ENCODE results near the gene CCDC86.
A peak's percentile ranks its signal among the peaks of the same experiment; 100 is the strongest.

CCDC86 gene

DNA sequence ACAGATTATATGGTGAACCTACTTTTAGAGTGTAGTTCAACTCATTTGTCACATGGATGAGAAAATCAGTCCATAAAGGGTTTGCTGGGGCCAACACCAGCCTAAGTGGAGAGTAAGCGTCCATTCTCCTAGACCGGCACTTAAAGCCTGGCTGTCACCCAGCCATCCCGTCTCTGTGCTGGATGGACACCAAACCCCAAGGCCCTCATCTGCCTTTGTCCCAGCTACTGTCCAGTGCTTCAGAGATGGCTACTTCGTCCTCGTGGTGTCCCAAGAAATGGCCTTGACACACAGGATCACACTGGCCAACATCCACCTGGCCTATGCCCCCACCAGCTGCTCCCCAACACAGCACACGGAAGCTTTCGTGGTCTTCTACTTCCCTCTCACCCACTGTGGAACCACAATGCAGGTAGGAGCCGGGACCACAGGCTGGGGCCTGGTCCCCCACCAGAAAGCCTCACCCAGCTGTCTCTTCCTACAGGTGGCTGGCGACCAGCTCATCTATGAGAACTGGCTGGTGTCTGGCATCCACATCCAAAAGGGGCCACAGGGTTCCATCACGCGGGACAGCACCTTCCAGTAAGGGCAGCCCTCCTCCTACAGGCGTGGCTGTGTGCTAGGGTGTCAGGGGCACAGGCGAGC is 28.9 kb downstream of the CCDC86 start:
- no peak for DNase-seq

DNA sequence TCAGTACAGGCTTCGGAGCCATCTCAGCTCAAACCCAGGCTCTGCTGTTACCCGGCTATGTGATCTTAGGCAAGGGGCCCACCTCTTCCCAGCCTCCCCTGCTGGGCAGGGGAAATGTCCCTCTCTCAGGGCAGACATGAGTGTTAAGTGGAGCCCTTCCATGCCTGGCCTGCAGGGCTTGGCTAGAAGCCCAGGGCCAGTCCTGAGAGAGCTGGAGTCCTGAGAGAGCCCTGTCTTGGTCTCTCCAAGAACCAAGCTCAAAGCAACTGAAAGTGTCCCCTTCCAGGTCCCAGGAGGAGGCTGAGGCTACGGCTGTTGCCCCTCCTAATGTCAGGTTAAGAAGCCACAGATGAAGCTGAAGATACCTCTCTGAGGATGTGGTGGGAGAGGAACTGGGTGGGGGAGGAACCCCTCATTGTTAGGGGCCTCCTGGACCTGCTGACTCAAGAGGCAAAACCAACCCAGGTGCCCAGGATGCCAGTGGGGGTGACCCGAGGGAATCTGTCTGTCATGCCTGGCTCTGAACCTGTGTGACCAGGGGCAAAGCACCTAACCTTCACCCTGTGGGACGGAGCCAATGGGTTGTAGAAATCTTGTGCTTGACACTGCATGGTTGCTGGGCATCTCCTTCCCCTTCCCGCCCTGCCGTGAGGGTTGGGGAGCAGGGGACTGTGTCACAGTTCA is 29.6 kb downstream of the CCDC86 start:
- no peak for DNase-seq

- peak; percentile 76 for DNase-seq
Measured at GRCh38 chr11:60872124-60872960, 30.4 kb downstream of the CCDC86 start.

DNA sequence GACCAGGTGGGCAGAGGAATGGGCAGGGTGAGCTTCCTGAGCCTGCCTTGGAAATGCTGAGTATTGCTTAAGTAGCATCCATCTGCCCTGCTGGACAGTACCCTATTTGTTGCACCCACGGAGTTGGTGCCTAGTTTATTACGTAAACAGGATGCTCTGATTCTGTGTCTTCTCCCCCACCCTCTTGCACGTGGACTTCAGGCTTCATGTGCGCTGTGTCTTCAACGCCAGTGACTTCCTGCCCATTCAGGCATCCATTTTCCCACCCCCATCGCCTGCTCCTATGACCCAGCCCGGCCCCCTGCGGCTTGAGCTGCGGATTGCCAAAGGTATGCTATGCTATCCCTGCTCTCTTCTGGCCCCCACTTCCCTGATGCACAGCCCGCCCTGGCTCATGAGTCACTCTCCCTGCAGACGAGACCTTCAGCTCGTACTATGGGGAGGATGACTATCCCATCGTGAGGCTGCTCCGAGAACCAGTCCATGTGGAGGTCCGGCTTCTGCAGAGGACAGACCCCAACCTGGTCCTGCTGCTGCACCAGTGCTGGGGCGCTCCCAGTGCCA is 31.1 kb downstream of the CCDC86 start:
- no peak for DNase-seq

- DNase-seq: no peak
Measured at GRCh38 chr11:60873533-60873932, 31.6 kb downstream of the CCDC86 start.

- no peak for DNase-seq
Measured at GRCh38 chr11:60874421-60875365, 32.8 kb downstream of the CCDC86 start.

GRCh38 chr11:60875366-60876167 is 33.7 kb downstream of the CCDC86 start:
- no peak for DNase-seq

DNA sequence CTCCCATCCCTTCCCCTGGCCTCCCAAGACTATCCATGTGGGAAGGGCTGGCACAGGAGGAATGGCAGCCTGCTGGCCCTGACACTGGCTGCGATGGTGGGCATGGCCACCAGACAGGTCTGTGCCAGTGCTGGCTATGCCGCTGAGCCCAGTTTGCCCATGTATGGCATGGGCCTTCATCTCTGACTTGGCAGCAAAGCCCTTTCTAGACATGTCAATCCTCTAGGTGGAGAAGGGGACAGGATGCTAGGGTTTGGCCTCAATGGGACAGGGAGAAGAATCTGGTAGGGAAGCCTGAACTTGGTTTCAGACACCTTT is 34.2 kb downstream of the CCDC86 start:
- no peak for DNase-seq

DNA sequence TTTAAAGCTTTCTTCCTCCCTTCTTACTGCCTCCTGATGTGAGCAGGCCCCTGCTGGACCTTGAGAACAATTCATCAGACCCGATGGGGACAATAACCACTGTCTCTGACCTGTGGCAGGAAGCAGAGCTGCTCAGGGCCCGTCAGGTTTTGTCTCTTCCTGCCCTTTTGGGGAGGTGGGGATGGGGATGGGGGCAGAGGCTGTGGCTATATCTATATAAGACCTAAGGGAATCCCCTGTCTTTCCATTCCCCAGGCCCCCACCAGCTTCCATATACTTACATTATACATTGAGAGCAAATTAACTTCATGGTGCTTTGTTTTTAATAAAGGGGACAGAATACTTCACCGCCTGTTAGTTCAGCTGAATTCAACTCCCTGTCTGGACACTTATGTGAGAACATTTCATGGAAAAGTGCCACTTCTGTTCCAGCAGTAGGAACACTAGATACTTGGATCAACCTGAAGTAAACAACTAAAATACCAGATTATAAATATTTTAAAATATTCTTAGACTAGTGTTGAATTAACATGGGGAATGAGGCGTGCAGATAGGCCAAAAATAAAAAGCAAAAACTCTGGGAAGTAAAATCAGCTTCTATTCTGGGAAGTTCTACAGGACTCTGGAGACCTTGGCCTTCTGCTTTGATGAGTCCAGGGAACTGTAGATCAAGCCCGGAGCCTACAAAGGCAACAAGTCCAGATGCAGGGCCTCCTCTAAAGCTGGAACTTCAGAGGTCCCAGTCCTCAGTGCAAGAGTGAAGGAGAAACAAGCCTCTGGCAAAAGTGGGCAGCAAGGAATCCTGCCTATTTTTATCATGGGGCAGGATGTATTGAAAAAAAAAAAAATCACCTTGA is 36.6 kb downstream of the CCDC86 start:
- no peak for DNase-seq

DNA sequence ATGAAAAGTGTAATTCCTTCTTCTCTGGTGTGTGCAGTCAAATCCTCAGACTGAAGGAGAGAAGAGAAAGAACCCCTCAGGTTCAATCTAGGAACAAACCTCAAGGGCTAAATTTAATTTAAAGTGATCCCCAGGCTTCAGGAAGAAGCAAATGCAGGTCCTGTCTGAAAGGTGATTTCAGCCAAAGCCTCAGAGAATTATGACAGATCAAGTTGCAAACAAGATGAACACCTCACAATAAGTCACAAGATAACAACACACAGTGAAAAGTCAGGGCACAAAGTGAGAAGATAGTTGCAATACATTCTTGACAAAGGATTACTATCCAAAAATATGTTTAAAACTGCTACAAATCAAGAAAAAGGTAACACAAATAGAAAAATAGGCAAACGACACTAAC is 37.2 kb downstream of the CCDC86 start:
- no peak for DNase-seq

DNA sequence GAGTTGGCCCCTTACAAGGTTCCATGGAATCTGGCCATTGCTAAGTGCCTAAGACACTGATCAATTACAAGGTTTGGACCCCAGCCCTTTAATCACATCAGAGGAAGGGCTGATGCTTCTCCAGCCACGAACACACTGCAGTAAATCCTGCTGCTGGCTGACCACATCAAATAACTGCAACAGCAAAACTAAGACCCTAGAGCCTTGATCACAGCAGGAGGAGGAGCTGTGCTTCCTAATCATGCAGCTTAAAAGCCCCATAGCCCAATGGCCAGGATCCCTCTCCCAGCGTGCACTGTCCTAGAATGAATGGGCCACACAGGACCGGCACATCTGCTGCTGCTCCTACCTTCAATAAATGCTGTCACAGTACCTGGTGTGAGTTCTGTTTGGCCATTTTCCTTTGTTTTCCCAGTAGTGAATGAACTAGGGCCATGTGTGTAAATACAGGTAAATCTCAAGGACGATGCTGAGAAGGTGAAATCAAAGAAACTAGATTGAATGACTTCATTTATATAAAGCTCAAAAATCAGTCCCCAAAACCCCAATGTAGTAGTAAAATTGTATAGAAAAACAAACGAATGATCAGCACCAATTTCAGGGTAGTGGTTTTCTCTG is 38.2 kb downstream of the CCDC86 start:
- DNase-seq: no peak

DNA sequence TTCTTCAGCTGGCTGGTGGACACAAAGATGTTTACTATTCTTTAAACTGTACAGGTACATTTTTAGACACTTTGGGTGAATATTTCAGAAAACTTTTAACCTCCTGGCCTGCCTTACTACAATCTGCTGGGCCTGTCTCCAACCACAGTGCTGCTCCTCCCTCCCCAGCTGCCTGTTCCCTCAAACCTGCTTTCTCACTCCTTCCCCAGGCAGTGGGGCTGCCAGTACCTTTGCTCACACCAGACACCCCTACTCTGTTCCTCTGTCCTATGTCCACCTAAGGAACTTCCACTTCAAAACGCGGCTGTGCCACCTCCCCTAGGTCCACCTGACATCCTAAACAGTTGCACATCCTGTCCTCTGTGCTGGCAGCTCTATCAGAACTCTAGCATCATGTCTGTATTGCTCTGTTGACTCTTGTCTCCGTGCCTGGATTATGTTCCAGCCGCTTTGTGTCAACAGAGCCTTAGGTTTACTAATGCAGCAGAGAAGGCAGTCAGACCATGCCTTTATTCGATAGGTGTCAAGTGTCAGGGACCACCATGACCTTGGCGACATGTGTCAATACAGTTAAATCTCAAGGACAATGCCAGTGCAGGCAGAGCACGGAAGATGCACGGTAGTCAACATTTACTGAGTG is 38.9 kb downstream of the CCDC86 start:
- DNase-seq: no peak

GRCh38 chr11:60887556-60887955 is 45.6 kb downstream of the CCDC86 start:
- no peak for DNase-seq

GRCh38 chr11:60889869-60890311 is 48.0 kb downstream of the CCDC86 start:
- no peak for DNase-seq

DNA sequence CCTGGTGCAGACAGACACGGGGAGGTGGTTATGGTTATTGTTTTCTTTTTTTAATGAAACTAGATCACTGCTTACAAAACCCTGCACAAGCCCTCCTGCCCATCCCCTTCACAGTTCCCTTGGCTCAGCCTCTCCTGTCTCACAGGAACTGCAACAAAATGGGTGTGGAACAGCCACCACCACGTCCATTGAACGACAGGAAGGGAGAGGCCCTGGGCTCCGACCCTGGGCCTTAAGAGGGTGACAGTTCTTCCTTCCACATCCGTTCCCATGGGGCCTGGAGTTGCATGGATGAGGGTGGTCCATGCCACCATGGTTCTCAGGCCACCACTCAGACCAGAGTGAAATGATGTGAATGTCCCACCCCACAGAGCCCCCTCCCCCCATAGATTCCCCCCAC is 48.8 kb downstream of the CCDC86 start:
- DNase-seq: no peak

GRCh38 chr11:60891103-60891741 is 49.3 kb downstream of the CCDC86 start:
- DNase-seq: no peak

- DNase-seq: no peak
Measured at GRCh38 chr11:60895687-60896086, 53.8 kb downstream of the CCDC86 start.

DNA sequence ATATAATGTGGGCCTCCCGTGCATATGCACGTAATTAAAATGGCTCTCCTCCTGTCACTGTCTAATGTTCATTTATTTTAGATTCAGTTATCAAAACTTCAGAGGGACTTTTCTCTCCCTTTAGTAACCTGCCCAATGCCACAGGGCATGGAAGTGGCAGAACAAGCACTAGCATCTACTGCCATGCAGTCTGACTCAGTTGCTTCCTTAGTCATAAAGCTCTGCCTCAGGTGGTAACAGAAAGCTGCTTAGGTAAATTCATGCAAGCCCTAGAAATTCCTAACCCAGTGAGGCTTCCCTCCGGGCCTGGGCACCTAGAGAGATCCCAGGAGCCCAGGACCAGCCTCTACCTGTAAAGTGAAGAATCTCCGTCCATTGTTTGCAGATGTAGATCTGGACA is 55.6 kb downstream of the CCDC86 start:
- DNase-seq: no peak
